GM12801 (cell line): Measurements from ENCODE around the gene PRDM16.

Source experiments
- CTCF ChIP-seq: IDR thresholded peaks from one replicate; pipeline ENCODE4 v1.5.1; 2011; ENCODE audit warnings: control low read depth; ENCODE audit not compliant: insufficient read length; ENCODE audit errors: extremely low read depth

The PRDM16 gene

GRCh38 chr1:3278416-3279181 is 209.6 kb downstream of the PRDM16 start:
- TF ChIP-seq CTCF, result no peak

GRCh38 chr1:3279182-3279470 is 210.1 kb downstream of the PRDM16 start:
- no peak for TF ChIP-seq CTCF

GRCh38 chr1:3281735-3282134 is 212.7 kb downstream of the PRDM16 start:
- TF ChIP-seq CTCF, result no peak

GRCh38 chr1:3282186-3282585 is 213.2 kb downstream of the PRDM16 start:
- TF ChIP-seq CTCF, result no peak

- TF ChIP-seq CTCF, result no peak
These were observed 213.8 kb downstream of the PRDM16 start for GRCh38 chr1:3282656-3283430.

GRCh38 chr1:3283849-3284248 is 214.8 kb downstream of the PRDM16 start:
- no peak for TF ChIP-seq CTCF

- no peak for TF ChIP-seq CTCF
These were observed 215.7 kb downstream of the PRDM16 start for GRCh38 chr1:3284691-3285090.
